ENCODE data around the gene DRGX. TPM values are rescaled to one million over a fixed set of nuclear protein-coding genes. Genes with fewer than 3 reads are reported as not detected.

Gene DRGX
- total RNA-seq, 1 experiment from 2014 or later: not detected

- no peak for TF ChIP-seq CTCF (conservative IDR thresholded peaks at IDR 0.05; ENCODE audit: low read depth, low read length)
- TF ChIP-seq EZH2 (IDR thresholded peaks at IDR 0.05; ENCODE audit: borderline replicate concordance, low read depth, low read length, poor library complexity, severe bottlenecking): no peak
- Histone ChIP-seq H3K4me1 (ENCODE audit: insufficient read depth, low read length, poor library complexity, severe bottlenecking) (no peaks in the 10 kb centered on the region), H3K9me3 (ENCODE audit: low read depth, low read length, poor library complexity, severe bottlenecking) (no peaks in the 10 kb centered on the region), H3K27ac (ENCODE audit: low read depth, low read length, poor library complexity, severe bottlenecking) (no peak overlapping the region), H3K4me3 (ENCODE audit: low read depth, low read length, poor library complexity, severe bottlenecking) (no peak overlapping the region), H3K36me3 (ENCODE audit: insufficient read depth, low read length, poor library complexity, severe bottlenecking) (no peaks in the 10 kb centered on the region), H3K27me3 (replicated peaks; ENCODE audit: insufficient read depth, low read depth, low read length, poor library complexity) (no peaks in the 10 kb centered on the region)
- no peak for DNase-seq (ENCODE audit: low spot score)
- CTCF ChIA-PET: no interaction called here
- no TSS peak for BruUV-seq (replicated peaks)
- POLR2A ChIA-PET (ENCODE audit: low non-redundant PET): no interaction called here
- intact Hi-C loops (cut with micrococcal nuclease; ENCODE audit: unreplicated experiment): no loop called here
Observed at GRCh38 chr10:49347827-49348226, 48.1 kb downstream of the DRGX start.

GRCh38 chr10:49347342-49347741 lies 48.5 kb downstream of the DRGX start:
- no peak for TF ChIP-seq EZH2 (IDR thresholded peaks at IDR 0.05; ENCODE audit: borderline replicate concordance, low read depth, low read length, poor library complexity, severe bottlenecking)
- TF ChIP-seq CTCF (conservative IDR thresholded peaks at IDR 0.05; ENCODE audit: low read depth, low read length): no peak
- intact Hi-C loops (cut with micrococcal nuclease; ENCODE audit: unreplicated experiment): no loop called here
- no peak for DNase-seq (ENCODE audit: low spot score)

GRCh38 chr10:49344840-49345239 lies 51.0 kb downstream of the DRGX start:
- no peak for TF ChIP-seq CTCF (conservative IDR thresholded peaks at IDR 0.05; ENCODE audit: low read depth, low read length)
- no peak for TF ChIP-seq EZH2 (IDR thresholded peaks at IDR 0.05; ENCODE audit: borderline replicate concordance, low read depth, low read length, poor library complexity, severe bottlenecking)
- no peak for DNase-seq (ENCODE audit: low spot score)
- CTCF ChIA-PET: no interaction called here
- POLR2A ChIA-PET (ENCODE audit: low non-redundant PET): no interaction called here
- no peak overlapping the region for H3K27ac ChIP-seq (ENCODE audit: low read depth, low read length, poor library complexity, severe bottlenecking)
- no peaks in the 10 kb centered on the region for H3K36me3 ChIP-seq (ENCODE audit: insufficient read depth, low read length, poor library complexity, severe bottlenecking)
- H3K4me1 ChIP-seq (ENCODE audit: insufficient read depth, low read length, poor library complexity, severe bottlenecking): no peaks in the 10 kb centered on the region
- no peaks in the 10 kb centered on the region for H3K9me3 ChIP-seq (ENCODE audit: low read depth, low read length, poor library complexity, severe bottlenecking)
- no peak overlapping the region for H3K4me3 ChIP-seq (ENCODE audit: low read depth, low read length, poor library complexity, severe bottlenecking)
- no TSS peak for BruUV-seq (replicated peaks)
- intact Hi-C loops (cut with micrococcal nuclease; ENCODE audit: unreplicated experiment): no loop called here
- no peaks in the 10 kb centered on the region for H3K27me3 ChIP-seq (replicated peaks; ENCODE audit: insufficient read depth, low read depth, low read length, poor library complexity)

More at GRCh38 chr10:49347342-49347741, 48.5 kb downstream of the DRGX start:
- H3K9me3 ChIP-seq (ENCODE audit: low read depth, low read length, poor library complexity, severe bottlenecking): no peaks in the 10 kb centered on the region
- H3K4me3 ChIP-seq (ENCODE audit: low read depth, low read length, poor library complexity, severe bottlenecking): no peak overlapping the region
- POLR2A ChIA-PET (ENCODE audit: low non-redundant PET): no interaction called here
- H3K27ac ChIP-seq (ENCODE audit: low read depth, low read length, poor library complexity, severe bottlenecking): no peak overlapping the region
- no peaks in the 10 kb centered on the region for H3K4me1 ChIP-seq (ENCODE audit: insufficient read depth, low read length, poor library complexity, severe bottlenecking)
- no peaks in the 10 kb centered on the region for H3K36me3 ChIP-seq (ENCODE audit: insufficient read depth, low read length, poor library complexity, severe bottlenecking)
- no peaks in the 10 kb centered on the region for H3K27me3 ChIP-seq (replicated peaks; ENCODE audit: insufficient read depth, low read depth, low read length, poor library complexity)
- BruUV-seq (replicated peaks): no TSS peak
- CTCF ChIA-PET: no interaction called here

All from A673 (cell line).